PC-9 (cell line): ENCODE results near the gene LPAR2. TPM values are rescaled to one million over a fixed set of nuclear protein-coding genes. Genes with fewer than 3 reads are reported as not detected.

ENCODE experiments used
- BruUV-seq: library from RNA; stranded (reverse); fragments of 400-500 nt; replicated peaks from 2 replicates; lab custom pipeline; 2021; lab: Mats Ljungman, UMichigan
- CTCF ChIA-PET: fragments of 300-600 bp; sonication (Branson Sonifier 250); formaldehyde crosslinking; loops from one replicate; lab custom pipeline; 2022; ENCODE audit warnings: antibody characterized with exemption; lab: Charles Lee
- POLR2A ChIA-PET: fragments of 300-600 bp; sonication (Branson Sonifier 250); formaldehyde crosslinking; loops from one replicate; lab custom pipeline; 2022; ENCODE audit warnings: antibody characterized with exemption; ENCODE audit not compliant: unreplicated experiment; lab: Charles Lee
- DNase-seq, 2 experiments: peaks; one replicate each; pipeline versions ENCODE4 v3.0.0 to v3.0.0-alpha.2; 2015 to 2022; ENCODE audit warnings: mixed read lengths in 1 of 2
- H2AFZ ChIP-seq: fragments of 200-600 bp; sonication (generic); 2 replicates; pipeline ENCODE4 v1.8.1; 2017; ENCODE audit warnings: antibody characterized with exemption
- H3F3A ChIP-seq: fragments of 200-600 bp; sonication (generic); 2 replicates; pipeline ENCODE4 v1.8.1; 2017; ENCODE audit warnings: antibody characterized with exemption, mild to moderate bottlenecking, low read depth; ENCODE audit not compliant: insufficient read depth
- H3K27ac ChIP-seq: fragments of 200-600 bp; sonication (generic); 2 replicates; pipeline ENCODE4 v1.6.1; 2016; ENCODE audit warnings: mixed run types
- H3K27me3 ChIP-seq: fragments of 200-600 bp; sonication (generic); 2 replicates; pipeline ENCODE4 v1.6.1; 2016; ENCODE audit warnings: low read depth, mixed run types; ENCODE audit not compliant: insufficient read depth
- H3K36me3 ChIP-seq: fragments of 200-600 bp; sonication (generic); 2 replicates; pipeline ENCODE4 v1.6.1; 2016; ENCODE audit warnings: low read depth, mixed run types
- H3K4me1 ChIP-seq: fragments of 200-600 bp; sonication (generic); replicated peaks from 2 replicates; pipeline ENCODE4 v1.6.1; 2016; ENCODE audit warnings: mixed run types; ENCODE audit not compliant: insufficient read depth
- H3K4me2 ChIP-seq: fragments of 200-600 bp; sonication (generic); 2 replicates; pipeline ENCODE4 v1.6.1; 2017; ENCODE audit warnings: mixed run types
- H3K4me3 ChIP-seq: fragments of 200-600 bp; sonication (generic); 2 replicates; pipeline ENCODE4 v1.6.1; 2016; ENCODE audit warnings: mixed run types
- H3K79me2 ChIP-seq: fragments of 200-600 bp; sonication (generic); 2 replicates; pipeline ENCODE4 v1.6.1; 2017; ENCODE audit warnings: low read depth, mixed run types
- H3K9me2 ChIP-seq: fragments of 200-600 bp; sonication (generic); 2 replicates; pipeline ENCODE4 v1.8.1; 2017; ENCODE audit warnings: mild to moderate bottlenecking; ENCODE audit not compliant: insufficient read depth
- H3K9me3 ChIP-seq: fragments of 200-600 bp; sonication (generic); 2 replicates; pipeline ENCODE4 v1.8.1; 2016; ENCODE audit warnings: low read depth; ENCODE audit not compliant: insufficient read depth
- H4K20me1 ChIP-seq: fragments of 200-600 bp; sonication (generic); 2 replicates; pipeline ENCODE4 v1.8.1; 2017; ENCODE audit not compliant: insufficient read depth
- CTCF ChIP-seq: fragments of 200-600 bp; sonication (generic); conservative IDR thresholded peaks from 2 replicates; pipeline ENCODE4 v1.6.1; 2017; ENCODE audit warnings: mixed run types, antibody characterized with exemption, mild to moderate bottlenecking, moderate library complexity
- EZH2 ChIP-seq: fragments of 200-600 bp; sonication (generic); IDR thresholded peaks from 2 replicates; pipeline ENCODE4 v1.8.0; 2017; ENCODE audit warnings: antibody characterized with exemption, low read depth
- intact Hi-C: fragments of 100-400 bp; cut with micrococcal nuclease; formaldehyde crosslinking; loops from one replicate; pipeline ENCODE4 v1.10.0; 2022; ENCODE audit not compliant: unreplicated experiment
- total RNA-seq: library from RNA; stranded (reverse); gene quantifications from 2 replicates; pipeline ENCODE4 v1.2.3, GENCODE V29; 2021

Gene LPAR2
- total RNA-seq, 1 experiment from 2014 or later: 29.2 TPM

- Histone ChIP-seq H3K79me2 (no peaks in the 10 kb centered on the region), H3K9me2 (no peaks in the 10 kb centered on the region), H3K27ac (no peak overlapping the region), H3K27me3 (no peaks in the 10 kb centered on the region), H3K4me2 (no peak overlapping the region), H2AFZ (no peak overlapping the region), H3K9me3 (no peaks in the 10 kb centered on the region), H3K4me3 (no peak overlapping the region), H3K36me3 (peaks cover 12% of the 10 kb centered on the region; the same call in 1 of the 2 replicates), H3K4me1 (no peaks in the 10 kb centered on the region), H3F3A (peaks cover 28% of the 10 kb centered on the region; the same call in 1 of the 2 replicates), H4K20me1 (no peaks in the 10 kb centered on the region)
- intact Hi-C loops: no loop called here
- no TSS peak for BruUV-seq
- TF ChIP-seq CTCF (no peak), EZH2 (no peak)
- ChIA-PET CTCF (no interaction called here), POLR2A (no interaction called here)
- DNase-seq: no peak
These were observed 5.9 kb upstream of the LPAR2 start for GRCh38 chr19:19633711-19634515.

GRCh38 chr19:19632661-19633060 lies 4.6 kb upstream of the LPAR2 start:
- no peaks in the 10 kb centered on the region for H3K9me3 ChIP-seq
- DNase-seq: no peak
- H3K4me3 ChIP-seq: no peak overlapping the region
- no TSS peak for BruUV-seq
- H3K27me3 ChIP-seq: no peaks in the 10 kb centered on the region
- no peak overlapping the region for H2AFZ ChIP-seq
- no peaks in the 10 kb centered on the region for H3K79me2 ChIP-seq
- no peak overlapping the region for H3K4me2 ChIP-seq
- H3K36me3 ChIP-seq: peaks cover 12% of the 10 kb centered on the region; the same call in 1 of the 2 replicates
- no peaks in the 10 kb centered on the region for H3K4me1 ChIP-seq
- H4K20me1 ChIP-seq: no peaks in the 10 kb centered on the region
- CTCF ChIA-PET: no interaction called here
- intact Hi-C loops: no loop called here
- no peaks in the 10 kb centered on the region for H3K9me2 ChIP-seq
- H3F3A ChIP-seq: peaks cover 33% of the 10 kb centered on the region; the same call in 1 of the 2 replicates
- H3K27ac ChIP-seq: no peak overlapping the region
- POLR2A ChIA-PET: no interaction called here
- no peak for TF ChIP-seq CTCF

- H3K27ac ChIP-seq: no peak overlapping the region
- no peaks in the 10 kb centered on the region for H3K27me3 ChIP-seq
- no peaks in the 10 kb centered on the region for H4K20me1 ChIP-seq
- CTCF ChIA-PET: no interaction called here
- BruUV-seq: no TSS peak
- H3K4me1 ChIP-seq: peaks cover 5% of the 10 kb centered on the region; the same call in 1 of the 2 replicates
- TF ChIP-seq EZH2 (no peak), CTCF (no peak)
- no peaks in the 10 kb centered on the region for H3K79me2 ChIP-seq
- intact Hi-C loops: no loop called here
- no peak for DNase-seq
- POLR2A ChIA-PET: interaction anchor here (0.5 to 0.6 kb wide), 2 partner anchors 275 to 326 kb away, joined by 4 to 6 read pairs; no protein-coding TSS in a partner anchor
- peaks cover 12% of the 10 kb centered on the region; the same call in 1 of the 2 replicates for H3K36me3 ChIP-seq
- no peak overlapping the region for H2AFZ ChIP-seq
- H3K9me2 ChIP-seq: no peaks in the 10 kb centered on the region
- peaks cover 39% of the 10 kb centered on the region; the same call in 1 of the 2 replicates for H3F3A ChIP-seq
- H3K9me3 ChIP-seq: no peaks in the 10 kb centered on the region
- H3K4me3 ChIP-seq: no peak overlapping the region
- no peak overlapping the region for H3K4me2 ChIP-seq
These were observed 3.3 kb upstream of the LPAR2 start for GRCh38 chr19:19631346-19631745.
